GM10248 (cell line): ENCODE results near the gene SLC38A11.

Experiments
- CTCF ChIA-PET: fragments of 300-600 bp; sonication (Branson Sonifier 250); formaldehyde crosslinking; extraction: SDS; loops from one replicate; lab custom pipeline; 2021; ENCODE audit warnings: antibody characterized with exemption; lab: Yijun Ruan, JAX
- POLR2A ChIA-PET: fragments of 350-650 bp; sonication (Branson Sonifier 250); formaldehyde crosslinking; extraction: SDS; loops from one replicate; lab custom pipeline; 2020; ENCODE audit warnings: antibody characterized with exemption; lab: Yijun Ruan, JAX
- DNase-seq: peaks from one replicate; pipeline ENCODE4 v3.0.0; 2012; ENCODE audit errors: extremely low spot score
- CTCF ChIP-seq: IDR thresholded peaks from 2 replicates; pipeline ENCODE4 v1.5.1; 2012; ENCODE audit warnings: mild to moderate bottlenecking, low read depth; ENCODE audit errors: extremely low read depth, missing control alignments, control extremely low read depth

Gene SLC38A11

GRCh38 chr2:164964700-164965099 lies 9.4 kb upstream of the SLC38A11 start:
- CTCF ChIA-PET: interaction anchor here (1.3 to 2.6 kb wide), 3 partner anchors 9 to 50 kb away, joined by 4 to 8 read pairs (median 7); no protein-coding TSS in a partner anchor
- no peak for TF ChIP-seq CTCF
- no peak for DNase-seq
- POLR2A ChIA-PET: no interaction called here

DNA sequence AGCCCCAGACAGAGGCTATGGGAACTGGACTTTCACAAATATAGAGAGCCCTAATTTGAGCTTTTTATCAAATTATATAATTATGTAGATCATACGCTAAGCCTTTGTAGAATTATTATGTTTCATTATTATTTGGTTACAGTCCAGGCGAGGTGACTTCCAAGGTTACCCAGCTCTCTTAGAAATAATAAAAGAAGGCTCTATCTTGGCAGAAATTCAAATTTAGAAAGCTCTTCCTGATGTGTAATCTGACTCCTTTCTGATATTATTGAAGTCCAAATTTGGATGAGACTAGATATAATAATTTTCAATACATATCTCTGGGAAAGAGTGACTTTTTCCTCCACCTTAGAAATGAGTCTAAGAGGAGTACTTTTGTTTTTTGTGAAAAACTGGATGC lies 4.8 kb upstream of the SLC38A11 start:
- POLR2A ChIA-PET: no interaction called here
- TF ChIP-seq CTCF: no peak
- CTCF ChIA-PET: interaction anchor here (0.9 to 1.3 kb wide), 2 partner anchors 9 to 13 kb away, joined by 3 read pairs; no protein-coding TSS in a partner anchor
- no peak for DNase-seq

DNA sequence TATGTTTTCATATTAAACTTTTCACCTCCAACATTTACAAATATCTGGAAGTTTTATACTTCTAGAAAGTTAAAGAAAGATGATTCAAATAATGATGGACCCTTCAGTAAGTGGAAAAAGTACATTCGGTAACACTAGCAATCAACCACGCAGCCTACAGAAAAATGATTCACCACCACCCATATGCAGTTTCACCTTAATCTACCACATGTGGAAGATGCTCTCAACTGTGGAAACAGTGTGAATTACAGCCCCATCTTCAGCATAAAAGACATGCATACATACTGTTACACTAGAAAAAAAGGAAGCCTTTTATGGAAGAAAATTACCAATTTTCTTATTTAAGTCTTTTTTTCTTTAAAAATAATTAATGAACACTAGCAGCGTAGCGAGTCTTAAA lies 1.1 kb downstream of the SLC38A11 start:
- POLR2A ChIA-PET: no interaction called here
- no peak for TF ChIP-seq CTCF
- no peak for DNase-seq
- CTCF ChIA-PET: no interaction called here

GRCh38 chr2:164953279-164953678 lies 2.0 kb downstream of the SLC38A11 start:
- DNase-seq: no peak
- POLR2A ChIA-PET: no interaction called here
- CTCF ChIA-PET: interaction anchor here (1.2 kb wide), 1 partner anchor 11 kb away, joined by 8 read pairs; no protein-coding TSS in a partner anchor
- TF ChIP-seq CTCF: no peak

DNA sequence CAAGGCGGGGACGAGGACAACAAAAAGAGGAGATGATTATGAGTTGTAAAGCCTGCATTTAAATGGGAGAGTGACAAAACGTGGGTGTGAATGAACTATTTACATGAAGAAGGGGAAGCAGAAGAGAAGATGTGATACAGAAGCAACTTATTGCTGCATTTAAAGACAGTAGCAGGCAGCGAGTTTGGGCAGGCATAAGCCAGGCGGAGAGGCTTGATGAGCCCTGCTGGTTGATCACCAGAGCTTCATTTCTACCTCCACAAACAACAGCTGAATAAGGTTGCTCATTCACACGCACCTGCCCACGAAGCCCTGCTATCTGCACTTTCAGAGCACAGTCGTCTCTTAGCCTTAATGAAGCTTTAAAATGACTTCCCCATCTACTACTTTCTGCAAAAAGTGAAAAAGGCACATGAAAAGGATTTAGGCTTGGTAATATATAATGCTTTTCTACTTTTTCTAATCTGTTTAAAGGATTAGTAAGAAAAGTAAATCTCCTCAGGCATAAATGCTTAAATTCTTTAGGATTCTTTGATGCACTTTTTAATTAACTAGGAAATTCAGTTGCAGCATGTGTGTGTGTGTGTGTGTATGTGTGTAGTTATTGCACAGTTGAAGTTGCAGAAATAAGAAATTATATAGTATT lies 3.1 kb downstream of the SLC38A11 start:
- no peak for TF ChIP-seq CTCF
- DNase-seq: no peak
- CTCF ChIA-PET: interaction anchor here (1.0 to 1.5 kb wide), 2 partner anchors 8 to 11 kb away, joined by 3 to 4 read pairs; no protein-coding TSS in a partner anchor
- POLR2A ChIA-PET: no interaction called here

GRCh38 chr2:164948540-164948939 lies 6.8 kb downstream of the SLC38A11 start:
- no peak for DNase-seq
- ChIA-PET CTCF (interaction anchor here (1.1 kb wide), 1 partner anchor 20 kb away, joined by 3 read pairs; no protein-coding TSS in a partner anchor), POLR2A (no interaction called here)
- TF ChIP-seq CTCF: no peak
